HG02642 (cell line): ENCODE measurements around the gene MAN1A1.

ENCODE experiments used
- ATAC-seq: cut with Tn5 transposase; IDR thresholded peaks from one replicate; pipeline ENCODE4 v1.9.1; 2021; ENCODE audit warnings: mild to moderate bottlenecking; ENCODE audit not compliant: unreplicated experiment, poor library complexity

MAN1A1 gene

DNA sequence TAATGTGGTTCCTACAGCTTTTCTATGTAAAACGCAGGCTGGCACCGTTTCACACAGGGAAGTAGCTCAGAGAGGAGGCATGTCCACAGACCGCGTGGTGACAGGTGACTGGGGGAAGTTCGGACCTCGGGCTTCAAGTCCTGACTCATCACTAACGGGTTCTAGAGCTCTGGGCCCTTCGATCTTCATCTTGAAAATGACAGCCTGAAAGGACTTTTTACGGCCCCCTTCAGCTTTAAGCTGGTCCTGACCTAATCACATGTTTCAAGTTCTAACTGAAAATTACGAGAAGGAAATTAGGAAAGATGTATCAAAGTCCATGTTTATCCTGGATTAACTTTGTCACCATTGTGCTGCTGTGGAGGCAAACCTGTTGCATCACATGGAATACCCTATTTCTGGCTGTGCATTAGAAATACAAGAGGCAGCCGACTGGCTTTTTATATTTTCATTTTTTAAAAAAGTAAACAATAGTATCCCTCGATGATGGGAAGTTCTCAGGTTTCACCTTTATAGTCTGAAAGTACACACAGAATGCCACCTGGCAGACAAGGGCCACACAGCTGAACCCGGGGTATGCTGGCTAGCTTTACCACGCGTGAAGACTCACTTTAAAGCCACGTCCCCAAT lies 2.0 kb downstream of the MAN1A1 start:
- ATAC-seq = peak; percentile 23

DNA sequence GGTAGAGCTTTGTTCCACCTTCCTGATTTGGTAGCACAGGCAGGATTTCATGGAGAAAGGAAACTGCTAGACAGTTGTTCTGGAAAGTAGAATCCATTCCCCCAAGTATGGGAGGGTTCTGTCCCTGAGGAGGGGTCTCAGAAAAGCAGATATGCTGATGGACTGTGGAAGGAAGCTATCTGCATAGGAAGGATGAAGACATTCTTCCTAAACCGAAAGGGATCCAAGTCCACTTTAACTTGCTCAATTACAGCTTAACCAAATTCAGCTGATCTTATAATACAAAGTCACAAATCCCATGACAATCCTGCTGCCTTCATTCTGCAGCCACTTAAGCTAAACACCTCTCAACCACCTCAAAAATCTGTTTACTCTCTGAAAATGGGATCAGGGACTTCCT lies 2.6 kb downstream of the MAN1A1 start:
- ATAC-seq = no peak

DNA sequence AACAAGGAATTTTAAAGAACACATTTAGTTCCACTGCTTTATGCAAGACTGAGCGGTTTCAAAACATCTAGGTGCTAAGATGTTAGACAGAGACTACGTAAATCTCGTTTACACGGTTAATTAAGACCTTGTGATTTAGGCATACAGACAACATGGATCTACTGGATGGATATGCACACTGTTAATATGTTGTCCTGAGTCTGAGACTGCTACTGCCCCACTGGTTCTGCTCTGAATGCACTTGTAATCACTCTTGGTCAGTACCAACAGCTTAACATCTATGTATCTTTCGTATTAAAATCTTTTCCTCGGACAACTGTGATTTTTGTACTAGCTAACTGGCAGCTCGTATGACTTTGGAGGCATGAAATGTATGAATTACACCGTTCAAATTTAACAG lies 3.1 kb downstream of the MAN1A1 start:
- no peak for ATAC-seq

DNA sequence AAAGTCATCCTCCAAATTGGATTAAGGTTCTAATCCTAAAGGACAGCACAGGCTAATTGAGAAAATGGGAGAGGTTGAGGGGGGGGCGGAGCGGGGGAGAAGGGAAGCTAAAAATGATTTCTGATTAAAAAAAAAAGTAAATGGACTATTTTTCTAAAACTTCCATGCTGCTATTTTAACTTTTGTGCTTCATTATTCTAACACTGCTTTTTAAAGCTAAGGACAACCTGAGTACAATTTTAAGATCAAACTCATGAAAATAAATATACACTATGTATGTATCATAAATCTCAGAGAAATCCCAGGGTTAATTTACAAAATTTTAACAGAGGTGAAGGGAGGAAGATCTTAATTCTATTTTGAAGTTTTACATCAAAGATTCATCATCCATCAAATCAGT lies 4.4 kb downstream of the MAN1A1 start:
- ATAC-seq = no peak

DNA sequence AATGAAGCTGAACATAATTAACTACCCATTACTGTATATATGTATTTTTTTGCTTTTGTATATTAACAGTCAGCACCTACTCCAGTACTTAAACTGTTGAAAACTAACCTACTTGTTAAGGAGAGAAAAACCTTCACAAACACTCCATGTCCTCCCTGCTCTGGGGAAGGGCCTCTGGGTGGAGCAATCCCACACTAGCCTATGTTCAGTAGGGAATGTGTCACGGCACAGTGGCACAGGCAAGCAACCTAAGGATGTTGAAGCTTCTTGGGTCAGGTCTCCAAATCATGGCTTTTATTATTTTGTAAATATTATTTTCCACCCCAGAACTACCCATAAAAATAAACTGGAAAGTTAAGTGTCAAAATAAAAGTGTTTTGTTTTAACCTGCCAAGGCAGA lies 5.3 kb downstream of the MAN1A1 start:
- no peak for ATAC-seq

DNA sequence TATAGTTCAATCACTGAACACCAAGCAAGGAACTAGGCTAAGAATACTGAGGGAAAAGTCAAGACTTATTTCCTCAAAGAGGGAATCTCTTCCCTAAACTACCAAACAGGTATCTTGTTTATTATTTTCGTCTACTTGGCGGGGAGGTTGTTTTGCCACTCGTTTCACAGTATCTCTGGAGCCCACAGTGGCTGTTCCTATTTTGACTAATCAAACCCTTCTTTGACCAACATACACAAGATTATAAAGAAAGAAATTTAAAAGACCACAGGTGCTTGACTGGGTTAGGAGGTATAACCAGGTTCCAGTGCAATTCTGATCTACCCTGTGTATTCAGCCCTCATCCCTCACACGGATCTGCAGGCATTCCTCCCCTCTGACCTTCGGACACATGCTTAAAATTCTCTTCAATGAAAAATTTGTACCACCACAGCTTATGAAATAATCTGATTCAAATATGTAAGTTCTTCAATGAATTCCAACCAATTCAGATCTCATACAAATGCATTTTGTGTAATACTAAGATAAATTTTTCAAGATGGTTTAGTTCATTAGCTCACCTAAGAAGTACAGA lies 5.9 kb downstream of the MAN1A1 start:
- ATAC-seq = no peak

DNA sequence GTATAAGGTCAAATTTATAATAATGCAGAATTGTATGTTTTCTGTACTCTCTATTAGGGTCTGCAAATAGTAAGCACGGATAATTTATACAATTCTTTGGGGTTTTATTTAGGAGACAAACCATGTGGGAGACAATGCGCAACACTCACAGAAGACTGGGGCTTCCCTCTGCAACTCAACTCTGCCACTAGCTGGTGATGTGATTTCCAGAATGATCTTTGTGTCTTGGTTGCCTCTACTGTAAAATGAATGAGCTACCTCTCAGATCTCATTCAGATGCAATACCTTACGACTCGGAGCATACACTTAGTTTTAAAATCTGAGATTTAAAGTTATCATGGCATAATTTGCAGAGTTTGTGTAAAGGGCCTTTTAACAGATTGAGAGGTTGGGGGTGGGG lies 6.4 kb downstream of the MAN1A1 start:
- no peak for ATAC-seq

DNA sequence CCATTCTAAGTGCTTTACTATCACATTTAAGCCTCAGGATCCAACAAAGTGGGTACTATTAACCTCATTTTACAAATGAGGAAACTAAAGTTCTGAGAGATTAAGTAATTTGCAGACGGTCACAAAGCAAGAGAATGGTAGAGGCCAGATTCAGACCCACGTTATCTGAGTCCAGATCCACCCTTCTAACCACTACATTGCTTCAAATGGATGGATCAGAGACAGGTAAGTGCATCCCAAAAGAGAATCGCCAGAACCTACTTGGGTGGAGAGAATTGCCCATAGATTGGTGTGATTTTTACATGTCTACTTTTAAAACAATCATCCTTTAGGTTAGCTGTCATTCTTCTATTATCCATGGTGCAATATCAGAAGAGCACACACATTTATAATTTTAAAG lies 7.1 kb downstream of the MAN1A1 start:
- ATAC-seq = no peak

DNA sequence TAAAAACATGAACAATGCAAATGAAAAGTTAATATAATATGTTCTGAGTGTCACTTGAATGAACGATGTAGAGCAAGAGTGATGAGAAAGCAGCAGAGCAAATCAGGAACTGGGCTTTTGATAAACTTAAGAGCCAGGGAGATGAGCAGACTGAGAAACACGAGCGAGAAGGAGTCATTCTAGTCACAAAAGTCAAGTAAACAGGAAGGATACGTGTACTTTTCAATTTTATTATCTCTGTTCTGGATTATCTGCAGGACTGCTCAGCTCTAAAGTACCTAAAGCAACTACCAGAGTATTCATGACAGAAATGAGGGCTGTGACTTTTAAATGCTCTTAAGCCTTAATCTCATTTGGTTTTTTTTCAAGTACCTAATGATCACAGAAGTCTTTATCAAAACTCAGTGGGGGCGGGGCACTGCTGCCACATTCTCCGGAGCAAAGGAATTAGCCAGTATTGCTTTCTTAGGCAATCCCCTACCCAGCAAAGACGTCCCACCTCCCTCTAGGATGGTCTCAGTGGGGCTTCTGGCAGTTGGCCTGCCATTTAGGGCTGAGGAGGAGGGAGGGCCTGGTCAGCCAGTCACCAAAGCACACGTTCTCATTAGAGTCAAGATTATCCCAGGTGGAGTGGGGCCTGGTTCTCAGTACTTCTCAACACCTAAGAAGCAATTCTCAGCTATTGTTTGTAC lies 8.6 kb downstream of the MAN1A1 start:
- no peak for ATAC-seq

DNA sequence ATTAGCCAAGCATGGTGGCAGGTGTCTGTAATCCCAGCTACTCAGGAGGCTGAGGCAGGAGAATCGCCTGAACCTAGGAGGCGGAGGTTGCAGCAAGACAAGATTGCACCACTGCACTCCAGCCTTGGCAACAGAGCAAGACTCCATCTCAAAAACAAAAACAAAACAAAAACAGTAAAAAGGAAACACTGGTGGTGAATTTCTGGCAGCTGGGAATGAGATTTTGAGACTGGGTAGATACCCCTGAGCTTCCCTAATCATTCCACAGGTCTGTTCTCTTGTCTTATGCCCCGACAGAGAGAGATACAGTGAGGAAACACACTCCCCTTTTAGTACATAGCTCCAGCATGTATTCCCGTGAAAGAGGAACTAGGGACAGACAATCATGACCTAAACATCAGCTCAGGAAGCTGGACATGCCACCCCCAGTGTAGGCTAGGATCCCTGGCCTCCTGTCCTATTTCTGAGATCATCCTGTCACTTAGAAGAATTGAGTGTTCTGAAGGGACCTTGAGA lies 9.6 kb downstream of the MAN1A1 start:
- ATAC-seq = no peak

DNA sequence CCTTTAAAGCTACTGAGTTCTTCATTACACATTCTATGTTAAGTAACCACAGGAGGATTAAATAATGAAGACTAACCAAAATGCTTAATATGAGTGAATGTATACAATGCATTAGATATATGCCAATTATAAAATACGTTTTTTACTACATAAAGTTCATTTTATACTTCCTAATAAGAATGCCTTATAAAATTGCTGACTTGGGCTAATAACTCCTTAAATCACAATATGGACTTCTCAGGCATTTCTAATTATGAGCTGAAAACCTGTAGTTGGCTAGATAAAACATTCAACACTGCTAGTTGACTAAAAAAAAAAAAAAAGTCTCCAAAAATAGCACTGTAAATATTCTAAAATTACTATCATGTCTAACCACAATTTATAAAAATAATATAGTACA lies 11.8 kb downstream of the MAN1A1 start:
- no peak for ATAC-seq

DNA sequence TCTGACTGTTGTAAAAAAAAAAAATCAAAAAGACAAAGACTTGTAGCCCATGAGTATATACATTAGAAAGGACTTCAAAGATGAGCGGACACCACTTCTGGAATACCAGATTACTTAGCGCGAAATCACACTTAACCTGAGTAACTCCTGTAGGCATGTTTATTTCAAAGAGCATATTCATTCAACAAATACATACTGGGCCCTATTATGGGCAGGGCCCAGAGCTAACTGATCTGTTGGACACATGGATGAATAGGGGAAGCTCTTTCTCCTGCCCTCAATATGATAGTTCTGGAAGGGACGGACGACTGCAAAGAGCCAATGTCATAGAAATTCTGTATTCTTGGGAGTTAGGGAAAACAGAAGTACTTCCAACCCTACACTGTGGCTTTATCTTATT lies 12.3 kb downstream of the MAN1A1 start:
- no peak for ATAC-seq

DNA sequence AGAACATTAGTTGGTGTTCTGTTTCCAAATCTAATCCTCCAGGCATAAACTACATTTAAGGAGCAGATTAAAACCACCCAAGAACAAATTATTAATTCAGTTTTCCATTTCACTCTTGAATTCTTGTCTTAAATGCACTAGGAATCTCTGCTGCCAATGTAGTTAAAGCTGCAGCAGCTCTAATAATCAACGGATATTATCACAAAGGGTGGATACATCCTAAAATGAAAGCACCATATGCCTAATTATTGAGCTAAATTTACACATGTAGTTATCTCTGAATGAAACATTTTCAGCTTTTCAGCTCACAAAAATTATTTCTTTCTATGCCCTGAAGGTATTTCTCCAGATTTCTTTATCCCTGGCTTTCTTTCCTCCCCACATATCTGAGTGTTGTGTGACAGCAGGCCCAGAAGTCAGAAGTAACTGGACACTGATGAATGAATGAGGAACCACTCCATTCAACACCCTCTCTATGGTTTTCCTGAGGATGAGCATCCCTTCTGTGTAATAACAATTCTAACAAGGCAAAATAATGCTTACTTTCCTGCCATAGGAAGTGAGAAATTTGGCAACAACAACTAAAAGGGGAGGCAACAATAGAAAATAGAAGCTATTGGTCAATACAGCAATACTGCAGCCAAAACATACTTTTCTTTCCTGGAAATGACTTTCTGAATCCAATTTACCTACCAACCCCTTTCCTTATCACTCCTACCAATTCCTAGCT lies 14.9 kb downstream of the MAN1A1 start:
- ATAC-seq = no peak

DNA sequence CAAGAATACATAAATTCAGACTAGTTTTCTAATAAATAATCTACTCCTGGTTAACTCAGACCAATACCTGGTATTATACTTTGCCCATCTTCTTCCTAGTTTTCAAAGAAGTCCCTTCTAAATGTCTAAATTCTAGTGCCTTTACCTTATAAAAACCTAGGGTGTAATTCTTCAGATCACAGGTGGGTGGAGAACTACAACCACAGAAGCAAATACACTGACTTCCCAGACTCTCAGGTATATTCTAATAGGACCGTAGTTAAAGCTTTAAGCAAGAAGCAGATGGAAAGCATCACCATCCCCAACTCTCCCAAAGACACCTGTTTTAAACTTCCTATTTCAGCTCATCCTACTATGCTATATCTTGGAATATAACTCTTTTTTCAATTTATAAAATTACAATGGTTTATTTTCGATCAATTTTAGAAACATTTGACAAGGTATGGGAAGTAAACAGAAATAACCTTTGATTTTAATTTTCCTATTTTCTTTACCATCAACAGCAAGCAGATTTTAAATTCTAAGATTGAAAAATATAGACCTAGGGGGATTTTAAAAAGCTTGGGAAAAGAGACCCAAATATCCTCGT lies 15.8 kb downstream of the MAN1A1 start:
- peak; percentile 53 for ATAC-seq

DNA sequence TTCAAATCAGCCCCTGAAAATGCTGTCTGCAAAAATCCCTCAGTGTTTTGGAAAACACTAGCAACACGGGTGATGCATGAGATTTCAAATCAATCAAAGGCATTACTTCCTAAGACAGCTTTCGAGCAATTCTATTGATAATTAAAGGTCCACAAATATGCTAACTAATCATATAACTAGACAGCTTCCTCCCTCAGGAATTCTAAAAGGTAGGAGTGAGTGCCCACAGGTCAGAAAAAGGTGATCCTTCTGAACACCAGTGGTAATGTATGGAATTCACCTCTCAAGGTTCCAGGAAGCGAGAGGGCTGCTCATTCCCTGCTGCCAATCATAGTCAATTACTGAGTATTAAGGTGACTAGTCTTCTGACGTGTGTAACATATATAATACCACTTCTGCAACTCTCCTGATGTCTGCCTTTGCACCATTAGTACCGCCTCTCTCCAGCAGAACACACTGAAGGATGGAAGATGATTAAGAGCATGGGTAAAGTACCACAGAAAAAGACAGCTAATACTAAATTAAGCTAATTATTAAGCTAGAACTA lies 16.4 kb downstream of the MAN1A1 start:
- ATAC-seq = no peak

DNA sequence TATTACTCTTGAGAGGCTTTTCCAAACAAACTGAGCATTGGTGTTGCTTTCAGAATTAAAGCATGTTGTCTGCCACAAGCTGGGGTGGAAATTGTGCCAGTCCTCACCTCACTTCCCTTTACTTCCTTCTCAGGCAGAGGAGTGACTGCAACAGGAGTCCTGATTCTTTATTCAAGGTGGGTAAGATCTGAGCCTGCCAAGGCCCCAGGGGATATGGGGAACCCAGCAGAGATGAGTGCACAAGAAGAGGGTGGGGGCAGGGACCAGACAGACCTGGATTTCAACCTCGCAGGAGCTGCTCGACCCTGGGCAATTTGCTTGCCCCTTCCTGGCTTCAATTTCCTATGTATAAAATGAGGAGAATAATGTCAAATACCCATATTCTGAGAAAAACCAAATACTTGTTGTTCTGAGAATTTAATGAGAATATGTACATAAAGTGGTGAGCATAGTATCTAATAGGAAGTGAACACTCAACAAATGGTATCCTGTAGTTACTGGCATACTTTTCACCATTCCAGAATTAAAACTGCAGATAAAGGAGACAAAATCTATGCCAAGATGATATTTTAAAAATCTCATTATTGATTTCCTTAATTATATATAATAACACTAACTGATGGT lies 17.8 kb downstream of the MAN1A1 start:
- ATAC-seq = no peak

DNA sequence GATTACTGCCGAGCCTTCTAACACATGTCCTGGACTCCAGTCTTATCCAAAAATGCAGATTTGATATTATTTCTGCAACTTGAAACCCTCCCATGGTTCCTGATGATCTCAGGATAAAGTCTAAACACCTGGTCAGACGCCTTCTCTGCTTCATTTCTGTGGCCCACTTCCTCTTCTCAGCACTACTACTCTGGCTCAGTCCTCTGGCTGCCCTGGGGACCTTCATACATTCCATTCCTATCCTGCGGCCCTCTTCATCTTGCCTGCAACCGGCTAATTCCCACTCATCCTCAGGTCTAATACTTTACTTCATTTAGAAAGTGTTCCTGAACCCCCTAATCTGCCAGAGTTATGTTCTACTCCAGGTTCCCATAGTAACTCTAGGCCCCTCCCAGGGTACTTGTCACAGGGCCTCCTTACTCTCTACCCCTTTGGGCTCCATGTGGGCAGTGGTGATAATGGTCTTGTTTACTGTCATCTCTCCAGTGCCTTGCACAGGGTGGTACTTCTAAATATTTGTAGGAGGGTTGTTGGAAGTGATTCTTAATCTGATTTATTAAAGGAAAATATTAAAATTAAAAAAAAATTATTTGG lies 18.9 kb downstream of the MAN1A1 start:
- ATAC-seq = no peak

DNA sequence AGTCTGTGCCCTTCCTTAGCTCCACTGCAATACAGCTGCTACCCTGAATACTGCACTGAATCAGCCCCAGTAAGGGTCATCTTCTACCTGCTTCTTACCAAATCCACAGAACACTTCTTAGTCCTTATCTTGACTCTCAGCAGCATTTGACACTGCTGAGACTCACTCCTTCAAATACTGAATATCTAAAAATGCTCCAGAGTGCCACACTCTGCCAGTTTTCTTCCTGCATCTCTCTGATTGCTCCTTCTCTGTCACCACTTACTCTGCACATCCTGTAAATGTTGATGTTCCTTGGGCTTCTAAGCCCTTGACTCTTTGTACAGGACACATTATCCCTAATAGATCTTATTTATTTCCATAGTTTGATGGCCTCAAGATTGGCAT lies 19.8 kb downstream of the MAN1A1 start:
- ATAC-seq = no peak

DNA sequence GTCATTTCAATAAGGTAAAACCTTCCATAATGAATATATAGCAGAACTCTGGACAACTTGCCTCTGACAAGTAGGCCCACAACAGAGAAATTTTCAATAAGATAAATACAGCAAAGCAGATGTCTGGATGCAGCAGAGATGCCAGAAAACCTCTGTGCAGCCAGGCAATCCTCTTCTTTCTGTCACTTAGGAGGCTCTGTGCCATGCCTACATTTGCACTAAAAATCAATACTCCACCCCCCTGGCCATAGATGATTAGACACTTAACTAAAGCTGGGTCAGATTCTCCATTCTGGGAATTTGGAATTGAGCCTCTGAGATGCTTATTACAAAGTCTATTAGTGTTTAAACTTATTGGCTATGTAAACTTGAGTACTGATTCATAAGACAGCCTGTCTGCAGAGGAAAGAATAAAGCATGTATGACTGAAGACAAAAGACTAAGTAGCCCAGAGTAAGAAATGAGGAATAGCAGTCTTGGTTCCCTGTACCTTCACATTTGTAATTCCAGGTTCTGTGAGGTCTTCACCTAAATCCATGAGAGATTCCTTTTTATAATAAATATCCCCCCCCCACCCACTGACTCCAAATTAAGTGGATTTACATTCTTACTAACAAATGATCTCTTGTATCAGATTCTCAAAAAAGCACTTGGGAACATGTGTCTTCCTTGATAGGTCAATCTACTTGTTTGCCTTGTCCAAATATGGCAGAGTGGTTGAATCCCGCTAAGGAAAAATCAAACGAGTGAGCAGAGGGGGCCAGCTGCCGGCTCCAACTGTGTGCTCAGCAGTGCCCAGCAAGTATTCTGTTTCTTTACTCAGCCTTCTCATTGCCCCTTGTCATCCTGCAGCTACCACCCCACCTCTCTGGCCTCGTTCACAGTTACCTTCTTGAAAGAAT lies 20.4 kb downstream of the MAN1A1 start:
- ATAC-seq = no peak
